LHCN-M2 (cell line): Measurements from ENCODE around the gene OR2A7. TPM values are rescaled to one million over a fixed set of nuclear protein-coding genes. Genes with fewer than 3 reads are reported as not detected.
"Not testable (repeated sequence)": the region's sequence is repeated elsewhere in the genome, so short reads cannot be mapped to it uniquely, and the experiment has no call there.

ENCODE experiments used
- DNase-seq: peaks from one replicate; pipeline ENCODE4 v3.0.0-alpha.2; 2012; ENCODE audit warnings: low read depth
- total RNA-seq: library from RNA; depleted of rRNA; stranded (reverse); fragments of >200 nt; gene quantifications from 2 replicates; pipeline ENCODE4 v1.2.3, GENCODE V29; 2014; rRNA removed

The OR2A7 gene
- total RNA-seq, 1 experiment from 2014 or later = not detected

- not testable (repeated sequence) for DNase-seq
These were observed 12.3 kb downstream of the OR2A7 start for GRCh38 chr7:144252307-144252706.

GRCh38 chr7:144247674-144248330, 16.8 kb downstream of the OR2A7 start:
- DNase-seq = not testable (repeated sequence)

GRCh38 chr7:144246967-144247366, 17.6 kb downstream of the OR2A7 start:
- not testable (repeated sequence) for DNase-seq

- not testable (repeated sequence) for DNase-seq
These were observed 19.2 kb downstream of the OR2A7 start for GRCh38 chr7:144245372-144245771.

GRCh38 chr7:144239365-144239764, 25.2 kb downstream of the OR2A7 start, which contains the start of gene OR2A42:
Gene OR2A42, minus strand, starts transcription at chr7:144239605. Its CDS starts 6,762 bp downstream, at chr7:144232843.
- DNase-seq = not testable (repeated sequence)

DNA sequence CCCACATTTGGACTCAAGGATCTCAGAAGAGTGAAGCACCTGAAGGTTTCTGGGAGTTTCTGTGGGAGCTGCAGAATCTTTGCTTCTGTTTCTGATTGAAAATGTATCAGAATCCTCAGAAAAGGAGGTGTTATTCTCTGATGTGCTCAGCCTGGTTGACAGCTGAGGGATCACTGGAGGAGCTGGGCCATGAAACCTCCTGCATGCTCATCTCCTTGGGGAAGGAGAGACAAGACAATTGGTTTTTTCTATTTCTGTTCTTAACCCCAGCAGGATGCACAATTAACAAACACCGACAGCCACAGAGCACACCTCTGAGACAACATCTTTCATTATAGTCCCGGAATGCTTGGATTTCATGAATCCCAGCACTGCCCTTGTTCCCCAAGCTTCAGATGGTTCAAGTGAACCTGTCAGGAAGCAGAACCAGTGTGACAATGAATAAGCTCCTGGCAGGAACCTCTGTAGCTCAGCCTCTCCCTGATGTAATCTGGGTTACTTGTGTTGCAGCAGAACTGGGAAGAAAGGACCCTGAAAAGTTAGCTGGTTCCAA, 26.0 kb downstream of the OR2A7 start:
- DNase-seq = not testable (repeated sequence)

GRCh38 chr7:144233039-144233438, 31.6 kb downstream of the OR2A7 start:
- DNase-seq = not testable (repeated sequence)

- not testable (repeated sequence) for DNase-seq
These were observed 33.6 kb downstream of the OR2A7 start for GRCh38 chr7:144231027-144231426.

- DNase-seq = not testable (repeated sequence)
These were observed 35.8 kb downstream of the OR2A7 start for GRCh38 chr7:144228810-144229209.

DNA sequence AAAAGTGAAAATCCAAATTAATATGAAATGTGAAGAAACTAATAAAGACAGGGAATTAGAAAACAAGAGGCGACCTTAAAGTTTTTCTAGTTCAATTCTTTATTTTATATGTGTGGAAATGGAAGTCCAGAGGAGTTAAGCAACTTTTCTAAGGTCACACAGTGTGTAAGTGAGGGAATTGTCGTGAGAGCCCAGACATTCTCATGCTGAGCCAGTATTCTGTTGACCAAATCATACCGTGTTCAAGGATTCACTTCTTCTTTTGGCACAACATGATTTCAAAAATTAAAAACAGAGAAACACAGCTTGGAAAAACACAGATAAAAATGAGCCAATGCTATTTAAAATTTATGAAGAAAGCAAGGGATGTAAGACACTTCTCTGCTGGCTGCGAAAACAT, 37.7 kb downstream of the OR2A7 start:
- DNase-seq = not testable (repeated sequence)

DNA sequence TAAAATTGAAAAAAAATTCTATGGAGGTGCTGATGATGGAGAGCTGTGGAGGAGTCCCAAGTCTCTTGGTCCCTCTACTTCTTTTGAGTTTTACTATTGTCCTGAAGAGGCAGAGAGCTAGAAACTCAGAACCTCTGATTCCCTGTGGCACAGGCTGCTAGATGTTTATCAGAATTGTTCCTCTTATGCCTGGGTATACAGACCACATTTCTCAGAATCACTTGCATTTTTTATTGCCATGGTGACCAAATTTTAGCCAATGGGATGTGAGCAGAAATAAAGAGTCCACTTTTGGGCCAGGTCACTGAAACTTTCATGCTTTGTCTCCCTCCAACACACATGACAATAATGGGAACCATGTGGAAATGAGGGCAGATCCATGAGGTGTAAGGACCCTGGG, 40.9 kb downstream of the OR2A7 start:
- DNase-seq = not testable (repeated sequence)

DNA sequence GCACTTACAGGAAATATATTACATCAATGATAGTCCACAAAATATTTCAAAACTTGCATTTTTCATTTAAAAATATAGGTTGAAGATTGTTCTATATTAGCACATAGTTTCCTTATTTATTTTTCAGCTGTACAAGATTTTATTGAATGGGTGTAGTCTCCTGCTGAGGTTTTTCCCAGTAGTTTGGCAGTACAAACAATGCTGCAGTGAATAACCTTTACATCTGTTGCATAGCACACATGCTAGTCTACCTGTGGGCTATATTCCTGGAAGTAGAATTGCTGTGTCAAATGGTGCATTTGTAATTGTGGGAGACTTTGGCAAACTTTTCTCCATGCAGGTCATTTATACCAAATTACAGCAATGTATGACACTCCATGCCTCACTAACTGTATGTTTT, 44.1 kb downstream of the OR2A7 start:
- not testable (repeated sequence) for DNase-seq

DNA sequence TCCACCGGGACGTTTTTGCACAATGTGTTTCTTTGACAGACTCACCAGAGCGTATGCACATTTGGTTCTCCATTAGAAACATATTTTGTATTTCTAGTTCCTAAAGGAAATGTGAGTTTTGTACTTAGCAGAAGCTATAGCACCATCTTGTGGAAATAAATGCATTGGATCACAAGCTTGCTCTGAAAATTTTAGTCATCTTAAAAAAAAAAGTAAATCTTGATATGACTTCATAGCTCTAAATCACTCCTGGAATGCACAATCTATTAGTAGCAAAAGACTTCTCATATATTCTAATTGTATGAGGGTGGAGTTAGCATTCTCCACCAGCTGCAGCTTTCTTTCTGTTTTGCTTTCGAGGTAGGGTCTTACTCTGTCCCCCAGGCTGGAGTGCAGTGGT, 45.4 kb downstream of the OR2A7 start:
- DNase-seq = not testable (repeated sequence)

DNA sequence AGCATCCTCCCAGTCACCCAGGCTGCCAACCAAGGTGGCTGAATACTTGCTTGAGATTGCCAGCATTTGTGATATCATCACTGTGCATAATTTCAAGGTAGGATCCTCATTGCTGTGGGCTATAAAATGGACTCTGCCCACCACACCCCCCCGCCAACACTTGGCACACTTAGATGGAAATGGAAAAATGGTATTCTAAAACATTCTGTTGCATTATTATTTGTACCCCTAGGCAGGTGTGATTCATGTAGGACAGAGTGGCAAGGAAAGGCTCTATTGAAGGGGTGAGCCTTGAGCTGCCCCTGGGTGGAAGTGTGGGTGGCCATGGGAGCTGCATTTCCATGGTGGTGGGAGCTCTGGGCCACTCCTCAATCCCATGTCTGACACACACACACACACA, 46.0 kb downstream of the OR2A7 start:
- not testable (repeated sequence) for DNase-seq

DNA sequence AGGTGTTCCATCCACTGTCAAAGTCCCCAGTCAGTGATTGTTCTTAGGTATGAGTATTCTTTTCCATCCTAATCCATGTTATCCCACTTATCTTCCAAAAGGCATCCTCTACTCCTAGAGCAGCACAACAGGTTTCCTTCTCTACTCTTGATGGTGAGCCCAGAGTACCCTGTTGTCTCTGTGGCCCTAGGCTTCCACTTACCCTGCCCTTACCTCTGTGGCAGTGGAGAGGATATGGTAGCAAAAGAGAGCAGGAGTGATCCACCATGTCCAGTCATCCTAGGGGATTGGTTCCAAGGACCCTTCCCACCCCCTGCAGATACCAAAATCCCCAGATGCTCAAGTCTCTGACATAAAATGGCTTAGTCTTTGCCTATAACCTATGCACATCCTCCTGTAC, 47.4 kb downstream of the OR2A7 start:
- not testable (repeated sequence) for DNase-seq

Other genes starting within 250 kb of the OR2A7 start
- not detected in 2 replicates for gene OR2A5, start 215.8 kb downstream of the OR2A7 start, total RNA-seq
- not detected in 2 replicates for gene OR2A25, start 195.0 kb downstream of the OR2A7 start, total RNA-seq
- gene OR2A12, start 178.5 kb downstream of the OR2A7 start, total RNA-seq = not detected in 2 replicates
- gene OR2A2, start 155.2 kb downstream of the OR2A7 start, total RNA-seq = not detected in 2 replicates
- gene OR2A14, start 141.6 kb downstream of the OR2A7 start, total RNA-seq = not detected in 2 replicates
- gene CTAGE4, start 81.3 kb downstream of the OR2A7 start, total RNA-seq = 0.06 TPM in 1 of 2 replicates, not detected in the other
- 0.13 and 0.46 TPM in 2 replicates for gene ARHGEF35, start 69.0 kb downstream of the OR2A7 start, total RNA-seq
- not detected in 2 replicates for gene OR2A42, start 25.2 kb downstream of the OR2A7 start, total RNA-seq
- gene CTAGE8, start 4.5 kb upstream of the OR2A7 start, total RNA-seq = 0.06 and 0.17 TPM in 2 replicates
- not detected in 2 replicates for gene OR2A1, start 47.6 kb upstream of the OR2A7 start, total RNA-seq
- 1.3 and 1.5 TPM in 2 replicates for gene ARHGEF5, start 90.6 kb upstream of the OR2A7 start, total RNA-seq
- gene NOBOX, start 138.9 kb upstream of the OR2A7 start, total RNA-seq = not detected in 2 replicates